Measurements from ENCODE around the gene THAP4.

GRCh38 chr2:241618829-241619228 lies 18.1 kb downstream of the THAP4 start:
- no peak for TF ChIP-seq CTCF (IDR thresholded peaks at IDR 0.05; ENCODE audit: insufficient read depth, low read length)
- no peak for TF ChIP-seq POLR2AphosphoS5 (IDR thresholded peaks at IDR 0.05; ENCODE audit: low read depth)
- no peak for TF ChIP-seq REST (IDR thresholded peaks at IDR 0.05; ENCODE audit: insufficient replicate concordance, low read depth)
- TF ChIP-seq GABPA (IDR thresholded peaks at IDR 0.05; ENCODE audit: low read depth), result no peak
